ENCODE data around the gene S100A9. TPM values are rescaled to one million over a fixed set of nuclear protein-coding genes. Genes with fewer than 3 reads are reported as not detected.

S100A9 gene
- total and polyA plus RNA-seq, 2 of the 4 experiments (the other 2 are of a cell fraction), result not detected

DNA sequence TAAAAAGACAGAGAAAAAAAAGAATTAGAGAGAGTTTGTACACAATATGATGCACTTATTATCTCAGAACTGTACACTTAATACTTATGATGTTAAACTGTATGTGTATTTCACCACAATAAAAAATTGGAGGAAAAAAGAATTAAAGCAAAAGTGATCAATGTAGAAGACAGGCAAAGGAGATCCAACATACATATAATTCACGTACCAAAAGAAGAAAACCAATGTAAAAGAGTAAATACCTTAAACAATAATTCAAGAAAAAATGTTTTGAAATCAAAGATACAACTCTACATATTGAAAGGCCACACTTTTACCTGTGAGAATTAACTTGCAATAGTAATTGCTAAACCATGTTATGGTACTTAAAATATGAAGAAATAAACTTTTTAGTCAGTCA lies 35.1 kb upstream of the S100A9 start:
- H3K18ac ChIP-seq (ENCODE audit: low read depth, low read length), result no peak overlapping the region
- no peak overlapping the region for H3K56ac ChIP-seq (ENCODE audit: extremely low read depth, insufficient read depth, low read length)
- DNase-seq (no peak), ATAC-seq (ENCODE audit: low read depth) (no peak)
- H2AFZ ChIP-seq (replicated peaks; ENCODE audit: low read length, poor library complexity), result no peak overlapping the region
- in situ Hi-C loops (cut with MboI; ENCODE audit: low sequenced_read_pairs) (no loop called here), dilution Hi-C loops (cut with HindIII; ENCODE audit: low sequenced_read_pairs, unreplicated experiment) (no loop called here), intact Hi-C loops (cut with micrococcal nuclease) (no loop called here)
- no TSS peak for BruUV-seq (replicated peaks)
- H2BK5ac ChIP-seq (ENCODE audit: low read depth, low read length, poor library complexity, severe bottlenecking), result no peak overlapping the region
- ChIA-PET POLR2A (ENCODE audit: unreplicated experiment) (no interaction called here), CTCF (no interaction called here)
- no peak overlapping the region for H2BK20ac ChIP-seq (ENCODE audit: low read depth, low read length)
- H4K8ac ChIP-seq (ENCODE audit: low read depth in 2 of 2, low read length in 2 of 2), result no peak overlapping the region
- no peak overlapping the region for H4K5ac ChIP-seq (ENCODE audit: low read depth, low read length)
- H3K4ac ChIP-seq (ENCODE audit: low read depth, low read length), result no peak overlapping the region
- H3K9me3 ChIP-seq (ENCODE audit: control insufficient read depth, insufficient read depth, low read length), result peaks cover 2% of the 10 kb centered on the region; the same call in 1 of the 2 replicates
- no peak overlapping the region for H3K9ac ChIP-seq (ENCODE audit: low read depth, low read length)
- H2BK15ac ChIP-seq (ENCODE audit: low read depth, low read length), result no peak overlapping the region
- H4K91ac ChIP-seq (ENCODE audit: insufficient read depth, low read depth, low read length), result no peak overlapping the region
- no peaks in the 10 kb centered on the region for H3K36me3 ChIP-seq (ENCODE audit: control insufficient read depth, insufficient read depth, low read length)
- H3K79me1 ChIP-seq (ENCODE audit: low read depth in 1 of 2, low read length in 2 of 2), result no peaks in the 10 kb centered on the region
- H3K14ac ChIP-seq (replicated peaks; ENCODE audit: low read depth, low read length), result no peak overlapping the region
- no peak overlapping the region for H3K23ac ChIP-seq (ENCODE audit: low read depth, low read length)
- WGBS, 2 experiments (ENCODE audit: extremely low coverage in 2 of 2, insufficient read length in 1 of 2), result no CpG with 5 or more reads among the region's 1 CpG
- no peak overlapping the region for H2BK120ac ChIP-seq (ENCODE audit: low read depth, low read length)
- no peaks in the 10 kb centered on the region for H3K9me1 ChIP-seq (ENCODE audit: insufficient read depth, low read length)
- no peak overlapping the region for H2AK9ac ChIP-seq (replicated peaks; ENCODE audit: low read depth, low read length, poor library complexity)
- H3K4me3 ChIP-seq (ENCODE audit: insufficient read depth, low read depth, low read length), result no peak overlapping the region
- H2AK5ac ChIP-seq (ENCODE audit: low read depth, low read length), result no peak overlapping the region
- TF ChIP-seq MAZ (IDR thresholded peaks at IDR 0.05; ENCODE audit: borderline replicate concordance, low read depth, low read length) (no peak), RAD21 (IDR thresholded peaks at IDR 0.05; ENCODE audit: low read length) (no peak), FOS (IDR thresholded peaks at IDR 0.05; ENCODE audit: low read depth, low read length) (no peak), MAFK (IDR thresholded peaks at IDR 0.05; ENCODE audit: low read depth, low read length) (no peak), BHLHE40 (IDR thresholded peaks at IDR 0.05; ENCODE audit: low read depth, low read length) (no peak), NFE2L2 (IDR thresholded peaks at IDR 0.05; ENCODE audit: low read depth, low read length) (no peak), MXI1 (IDR thresholded peaks at IDR 0.05; ENCODE audit: borderline replicate concordance, low read depth, low read length) (no peak)
- TF ChIP-seq, protein P1, sequence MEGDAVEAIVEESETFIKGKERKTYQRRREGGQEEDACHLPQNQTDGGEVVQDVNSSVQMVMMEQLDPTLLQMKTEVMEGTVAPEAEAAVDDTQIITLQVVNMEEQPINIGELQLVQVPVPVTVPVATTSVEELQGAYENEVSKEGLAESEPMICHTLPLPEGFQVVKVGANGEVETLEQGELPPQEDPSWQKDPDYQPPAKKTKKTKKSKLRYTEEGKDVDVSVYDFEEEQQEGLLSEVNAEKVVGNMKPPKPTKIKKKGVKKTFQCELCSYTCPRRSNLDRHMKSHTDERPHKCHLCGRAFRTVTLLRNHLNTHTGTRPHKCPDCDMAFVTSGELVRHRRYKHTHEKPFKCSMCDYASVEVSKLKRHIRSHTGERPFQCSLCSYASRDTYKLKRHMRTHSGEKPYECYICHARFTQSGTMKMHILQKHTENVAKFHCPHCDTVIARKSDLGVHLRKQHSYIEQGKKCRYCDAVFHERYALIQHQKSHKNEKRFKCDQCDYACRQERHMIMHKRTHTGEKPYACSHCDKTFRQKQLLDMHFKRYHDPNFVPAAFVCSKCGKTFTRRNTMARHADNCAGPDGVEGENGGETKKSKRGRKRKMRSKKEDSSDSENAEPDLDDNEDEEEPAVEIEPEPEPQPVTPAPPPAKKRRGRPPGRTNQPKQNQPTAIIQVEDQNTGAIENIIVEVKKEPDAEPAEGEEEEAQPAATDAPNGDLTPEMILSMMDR (conservative IDR thresholded peaks at IDR 0.05; ENCODE audit: low read depth, low read length), result no peak
- no peak overlapping the region for H3K4me2 ChIP-seq (ENCODE audit: low read depth, low read length)
- H3K4me1 ChIP-seq (ENCODE audit: control insufficient read depth, insufficient read depth, low read length), result no peaks in the 10 kb centered on the region
- no peaks in the 10 kb centered on the region for H3K27me3 ChIP-seq (ENCODE audit: control insufficient read depth, insufficient read depth, low read length)
- no peaks in the 10 kb centered on the region for H4K20me1 ChIP-seq (ENCODE audit: insufficient read depth, low read length)
- no peak overlapping the region for H3K27ac ChIP-seq (ENCODE audit: insufficient read depth, low read length)
